ENCODE measurements around the gene ETFBKMT.

ETFBKMT gene, protein sequence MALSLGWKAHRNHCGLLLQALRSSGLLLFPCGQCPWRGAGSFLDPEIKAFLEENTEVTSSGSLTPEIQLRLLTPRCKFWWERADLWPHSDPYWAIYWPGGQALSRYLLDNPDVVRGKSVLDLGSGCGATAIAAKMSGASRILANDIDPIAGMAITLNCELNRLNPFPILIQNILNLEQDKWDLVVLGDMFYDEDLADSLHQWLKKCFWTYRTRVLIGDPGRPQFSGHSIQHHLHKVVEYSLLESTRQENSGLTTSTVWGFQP

DNA sequence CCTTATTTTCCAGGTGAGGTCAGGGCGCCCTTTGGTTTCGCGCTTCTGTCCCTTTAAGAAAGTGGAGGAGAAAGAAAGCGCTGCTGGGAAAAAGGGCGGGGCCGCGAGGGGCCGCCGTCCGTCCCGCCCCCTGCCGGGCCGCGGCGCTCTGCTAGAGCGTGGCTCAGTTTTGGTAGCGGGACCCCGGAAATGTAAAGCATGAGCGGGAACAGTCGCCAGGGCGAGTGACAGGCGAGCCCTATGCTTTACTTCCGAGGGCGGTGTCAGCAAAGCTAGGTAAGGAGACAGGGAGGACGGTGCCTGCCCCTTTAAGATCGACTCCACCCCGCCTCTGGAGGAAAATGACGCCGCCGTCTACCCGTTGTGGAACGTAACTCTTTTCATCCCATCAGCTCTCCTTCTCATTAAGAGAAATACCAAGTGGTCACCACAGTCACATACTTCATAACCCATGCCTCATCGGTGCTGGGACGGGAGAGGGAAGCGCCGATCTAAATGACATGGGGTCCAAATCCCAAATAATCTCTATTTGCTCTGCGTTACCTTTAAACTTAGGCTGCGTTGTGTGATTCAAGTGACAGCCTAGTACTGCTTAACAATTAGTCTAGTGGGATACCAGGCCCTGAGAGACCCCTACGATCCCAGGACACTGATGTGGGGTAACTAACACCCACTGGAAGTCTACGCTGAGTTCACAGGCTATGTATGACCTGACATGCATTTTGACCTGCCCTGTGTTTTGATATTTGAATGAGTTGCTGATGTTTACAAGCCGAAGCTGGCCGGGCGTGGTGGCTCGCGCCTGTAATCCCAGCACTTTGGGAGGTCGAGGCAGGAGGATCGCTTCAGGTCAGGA lies at the start of gene ETFBKMT:
ETFBKMT (plus strand) TSS at position 602 of the 856 bp plus-strand sequence. CDS start 2,266 bp downstream, outside the sequence.
- peak; percentile 99 for DNase-seq (ENCODE audit: low spot score)

DNA sequence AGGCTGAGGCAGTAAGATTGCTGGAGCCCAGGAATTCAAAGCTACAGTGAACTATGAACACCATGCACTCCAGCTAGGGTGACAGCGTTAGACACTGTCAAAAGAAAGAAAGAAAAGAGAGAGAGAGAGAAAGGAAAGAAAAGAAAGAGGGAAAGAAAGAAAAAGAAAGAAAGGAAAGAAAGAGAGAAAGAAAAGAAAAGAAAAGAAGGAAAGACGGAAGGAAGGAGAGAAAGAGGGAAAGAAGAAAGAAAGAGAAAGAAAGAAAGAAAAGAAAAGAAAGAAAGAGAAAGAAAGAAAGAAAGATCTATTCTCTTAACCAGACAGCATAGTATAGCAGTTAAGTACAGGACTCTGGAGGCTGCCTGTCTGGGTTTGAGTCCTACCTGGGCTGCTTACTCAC lies 46.7 kb upstream of the ETFBKMT start:
- DNase-seq (ENCODE audit: low spot score): no peak

DNA sequence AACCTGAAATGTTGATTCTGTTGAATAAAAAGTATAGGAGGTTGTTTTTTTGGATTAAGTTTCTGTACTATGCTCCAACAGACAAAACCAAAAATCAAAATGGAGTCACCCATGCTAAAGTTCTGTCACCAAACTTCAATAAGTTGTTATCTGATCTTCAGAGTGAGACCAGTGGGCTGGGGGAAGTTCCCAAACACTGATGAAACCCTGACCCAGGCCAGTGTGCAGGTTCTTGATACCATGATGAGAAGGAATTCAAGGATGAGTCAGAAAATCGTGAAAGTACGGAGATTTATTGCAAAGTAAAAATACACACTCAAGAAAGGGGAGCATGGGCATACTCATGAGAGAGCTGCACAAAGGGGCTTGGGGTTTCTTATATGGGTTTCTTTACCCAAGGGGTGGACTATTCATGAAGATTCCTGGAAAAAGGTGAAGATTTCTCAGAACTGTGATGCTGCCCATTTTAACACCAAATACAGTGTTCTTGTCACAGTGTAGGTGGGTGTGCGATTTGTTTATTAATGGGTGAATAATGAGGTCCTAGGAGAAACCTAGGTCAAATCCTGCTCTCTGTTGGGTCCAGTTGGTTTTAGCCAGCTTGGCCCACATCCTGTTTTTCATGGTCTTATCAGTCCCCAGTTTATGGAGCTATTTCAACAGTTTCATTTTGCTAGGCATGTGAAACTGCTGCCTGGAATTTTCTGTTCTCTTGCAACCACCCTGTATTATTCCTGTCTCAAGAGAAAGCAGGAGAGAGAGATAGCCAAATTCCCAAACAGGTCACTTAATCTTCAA lies 41.1 kb upstream of the ETFBKMT start:
- no peak for DNase-seq (ENCODE audit: low spot score)

DNA sequence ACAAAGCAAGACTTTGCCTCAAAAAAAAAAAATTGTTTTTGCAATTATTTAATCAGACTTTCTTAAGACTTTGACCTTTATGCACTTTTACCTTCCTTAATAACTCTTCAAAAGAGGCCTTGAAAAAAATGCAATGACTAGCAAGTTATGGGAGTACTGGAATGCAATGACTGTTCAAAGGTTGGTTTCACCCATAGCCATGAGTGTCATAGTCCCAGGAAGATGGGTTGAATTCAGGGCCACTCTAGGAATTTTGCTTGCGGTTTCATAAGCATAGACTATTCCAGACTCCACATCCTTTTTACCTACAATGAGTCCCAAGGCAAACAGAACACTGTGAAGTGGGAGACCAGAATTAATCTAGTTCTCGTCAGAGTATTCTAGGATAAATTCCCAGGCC lies 39.2 kb upstream of the ETFBKMT start:
- no peak for DNase-seq (ENCODE audit: low spot score)

DNA sequence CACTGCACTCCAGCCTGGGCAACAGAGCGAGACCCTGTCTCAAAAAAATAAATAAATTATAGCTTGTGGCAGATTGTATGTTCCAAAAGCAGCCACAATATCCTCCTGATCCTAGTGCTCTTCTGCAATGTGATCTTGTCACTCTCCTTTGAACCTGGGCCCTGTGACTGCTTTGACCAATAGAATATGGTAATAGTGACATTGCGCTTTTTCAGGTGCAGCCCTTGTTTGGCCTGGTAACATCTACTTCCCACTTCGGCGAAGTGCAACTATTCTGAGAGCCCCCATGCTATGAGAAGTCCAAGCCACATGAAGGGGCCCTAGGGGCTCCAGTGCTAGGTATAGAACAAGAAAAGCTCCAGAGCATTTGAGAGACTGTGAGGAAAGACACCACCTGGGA lies 37.5 kb upstream of the ETFBKMT start:
- no peak for DNase-seq (ENCODE audit: low spot score)

DNA sequence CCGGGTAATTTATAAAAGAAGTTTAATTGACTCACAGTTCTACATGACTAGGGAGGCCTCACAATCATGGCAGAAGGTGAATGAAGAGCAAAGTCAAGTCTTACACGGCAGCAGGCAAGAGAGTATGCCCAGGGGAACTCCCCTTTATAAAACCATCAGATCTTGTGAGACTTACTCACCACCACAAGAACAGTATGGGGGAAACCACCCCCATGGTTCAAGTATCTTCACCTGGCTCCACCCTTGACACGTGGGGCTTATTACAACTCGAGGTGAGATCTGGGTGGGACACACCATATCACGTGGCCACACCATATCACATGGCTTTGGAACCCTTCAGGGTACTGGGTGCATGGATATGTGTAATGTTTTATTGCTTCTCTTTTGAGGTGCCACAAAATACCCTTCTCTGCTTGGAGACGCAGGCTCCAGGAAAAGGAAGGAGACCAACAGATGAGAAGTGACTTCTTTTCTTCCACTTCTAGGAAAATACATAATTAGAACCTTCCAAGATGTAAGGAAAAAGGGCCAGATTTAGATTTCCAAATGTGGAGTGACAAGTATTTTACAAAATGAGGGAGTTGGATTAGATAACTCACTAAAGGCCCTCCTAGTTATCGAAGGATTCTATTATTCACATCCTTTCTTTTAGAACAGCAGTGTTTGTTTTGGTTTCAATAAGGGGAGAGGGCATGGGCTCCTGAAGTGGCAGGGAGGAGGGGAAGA lies 33.1 kb upstream of the ETFBKMT start:
- DNase-seq (ENCODE audit: low spot score): no peak

DNA sequence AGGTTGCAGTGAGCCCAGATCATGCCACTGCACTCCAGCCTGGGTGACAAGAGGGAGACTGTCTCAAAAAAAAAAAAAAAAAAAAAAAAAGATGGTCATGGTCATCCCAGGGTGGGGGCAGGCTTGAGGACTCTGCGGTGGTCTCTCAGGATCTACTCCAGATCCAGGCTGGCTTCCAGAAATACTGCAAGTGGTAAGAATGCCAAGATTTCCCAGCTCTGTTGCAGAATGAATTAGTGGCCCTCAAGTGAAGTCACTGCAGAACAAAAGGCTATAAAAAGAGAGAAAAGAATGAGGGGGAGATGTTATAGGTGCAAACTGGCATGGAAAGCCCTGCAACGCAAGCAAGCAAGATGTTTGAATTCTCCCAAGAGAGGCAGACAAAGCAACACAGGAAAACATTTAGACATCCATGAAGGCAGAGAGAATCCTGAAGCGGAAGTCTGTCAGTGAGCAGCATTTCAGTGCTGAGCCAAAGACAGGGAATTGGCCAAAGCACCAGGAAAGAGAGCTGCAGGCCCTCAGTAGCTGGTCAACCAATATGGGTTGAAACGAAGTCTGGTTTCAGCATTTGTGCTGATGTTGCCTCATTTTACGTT lies 31.9 kb upstream of the ETFBKMT start:
- no peak for DNase-seq (ENCODE audit: low spot score)

DNA sequence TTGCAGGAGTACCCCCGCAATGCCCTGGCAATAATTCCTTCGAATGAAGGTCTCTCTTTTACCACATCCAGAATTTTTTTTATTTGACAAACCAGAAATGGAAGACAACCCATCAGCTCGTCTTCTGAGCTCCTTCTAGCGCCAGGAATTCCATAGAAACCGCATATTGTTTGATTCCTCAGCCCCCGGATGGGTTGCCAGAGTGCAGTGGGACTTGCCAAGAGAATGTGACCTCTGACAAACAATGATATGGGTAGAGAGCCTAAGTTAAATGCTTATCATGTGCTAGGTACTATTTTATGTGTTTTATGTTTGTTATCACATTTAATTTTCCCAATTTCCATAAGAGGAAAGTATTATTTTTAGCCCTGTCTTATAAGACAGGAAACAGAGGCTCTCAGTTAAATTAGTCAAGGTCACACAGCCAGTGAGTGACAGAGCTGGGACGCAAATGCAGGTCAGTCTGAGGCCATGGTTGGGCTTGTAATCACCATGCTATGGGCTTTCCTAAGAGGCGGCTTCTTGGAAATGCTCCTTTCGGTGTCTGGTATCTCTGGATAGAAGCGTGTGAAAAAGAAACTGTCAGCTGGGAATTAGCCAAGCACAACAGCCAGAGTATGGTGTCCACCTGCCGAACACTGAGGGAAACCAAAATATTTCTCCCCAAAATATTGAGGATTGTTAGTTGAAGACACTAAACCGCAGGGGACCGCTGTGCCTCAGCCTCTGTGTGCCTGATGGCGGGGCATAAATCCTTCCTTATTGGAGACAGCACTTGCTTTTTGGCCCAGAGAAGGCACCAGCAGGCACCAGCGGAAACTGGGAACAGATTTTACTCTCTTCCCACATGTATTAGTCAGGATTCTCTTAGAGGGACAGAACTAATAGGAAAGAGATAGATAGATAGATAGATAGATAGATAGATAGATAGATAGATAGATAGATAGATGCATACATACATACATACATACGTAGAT lies 29.4 kb upstream of the ETFBKMT start:
- no peak for DNase-seq (ENCODE audit: low spot score)

DNA sequence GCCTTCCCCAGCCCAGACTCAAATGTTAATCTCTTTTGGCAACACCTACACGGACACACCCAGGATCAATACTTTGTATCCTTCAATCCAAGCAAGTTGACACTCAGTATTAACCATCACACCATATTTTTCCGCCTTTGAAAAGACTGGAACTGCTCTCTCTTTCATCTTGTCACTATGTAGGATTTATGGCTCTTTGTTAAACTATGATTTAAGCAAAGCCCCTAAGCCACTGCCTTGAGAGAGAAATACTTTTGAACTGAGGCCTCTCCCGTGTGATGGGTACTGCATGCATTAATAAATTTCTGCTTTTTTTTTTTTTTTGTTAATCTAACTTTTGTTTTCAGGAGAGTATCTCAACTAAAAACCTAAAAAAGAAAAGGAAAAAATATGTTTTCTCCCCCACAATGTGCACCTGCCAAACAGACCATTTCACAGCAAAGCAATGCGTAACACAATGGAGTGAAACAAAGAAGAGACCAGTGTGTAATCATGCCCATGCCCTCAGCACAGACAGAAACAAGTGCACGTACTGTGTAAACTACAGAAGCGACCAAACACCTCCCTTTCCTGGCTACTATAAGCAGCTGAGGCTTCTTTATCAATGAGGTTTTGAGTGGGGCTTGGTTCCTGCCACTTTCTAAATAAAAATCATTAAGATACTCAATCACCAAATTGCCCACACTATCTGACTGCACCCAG lies 28.3 kb upstream of the ETFBKMT start:
- no peak for DNase-seq (ENCODE audit: low spot score)

DNA sequence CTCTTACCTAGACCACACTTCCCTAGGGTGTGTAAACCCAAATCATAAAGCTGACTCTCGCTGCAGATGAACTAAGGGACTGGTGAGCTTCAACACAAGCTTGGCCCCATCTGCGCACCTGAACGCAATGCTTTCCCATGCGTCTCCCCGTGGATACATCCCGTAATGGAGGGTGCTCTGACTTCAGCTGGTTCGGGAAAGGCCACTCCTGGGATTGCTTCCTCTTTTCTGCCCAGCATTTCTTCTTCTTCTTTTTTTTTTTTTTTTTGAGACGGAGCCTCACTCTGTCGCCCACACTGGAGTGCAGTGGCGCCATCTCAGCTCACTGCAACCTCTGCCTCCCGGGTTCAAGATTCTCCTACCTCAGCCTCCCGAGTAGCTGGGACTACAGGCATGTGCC lies 27.7 kb upstream of the ETFBKMT start:
- DNase-seq (ENCODE audit: low spot score): no peak

DNA sequence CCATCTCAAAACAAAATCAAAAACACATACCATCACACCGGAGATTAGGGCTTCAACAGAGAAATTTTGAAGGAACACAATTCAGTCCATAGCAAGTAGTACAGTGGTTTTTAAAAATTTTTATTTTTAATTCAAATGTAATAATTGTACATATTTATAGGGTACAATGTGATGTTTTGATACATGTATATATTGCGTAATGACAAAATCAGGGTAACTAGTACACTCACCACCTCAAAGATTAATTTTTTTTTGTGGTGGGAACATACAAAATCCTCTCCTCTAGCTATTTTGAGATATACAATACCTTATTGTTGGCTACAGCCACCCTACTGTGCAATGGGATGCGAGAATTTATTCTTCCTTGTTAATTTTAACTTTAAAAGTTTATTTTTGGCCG lies 26.0 kb upstream of the ETFBKMT start:
- DNase-seq (ENCODE audit: low spot score): no peak

DNA sequence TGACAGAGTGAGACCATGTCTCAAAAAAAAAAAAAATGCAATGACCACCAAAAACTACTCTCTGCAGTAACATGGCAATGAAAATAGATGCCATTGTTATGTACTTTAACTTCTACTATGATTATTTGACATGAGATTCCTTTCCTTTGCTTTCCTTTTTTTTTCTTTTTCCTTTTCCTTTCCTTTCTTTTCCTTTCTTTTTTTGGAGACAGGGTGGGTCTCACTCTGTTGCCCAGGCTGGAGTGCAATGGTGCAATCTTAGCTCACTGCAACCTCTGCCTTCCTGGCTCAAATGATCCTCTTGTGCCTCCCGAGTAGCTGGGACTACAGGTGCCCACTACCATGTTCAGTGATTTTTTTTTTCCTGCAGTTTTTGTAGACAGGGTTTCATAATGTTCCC lies 24.9 kb upstream of the ETFBKMT start:
- DNase-seq (ENCODE audit: low spot score): no peak

DNA sequence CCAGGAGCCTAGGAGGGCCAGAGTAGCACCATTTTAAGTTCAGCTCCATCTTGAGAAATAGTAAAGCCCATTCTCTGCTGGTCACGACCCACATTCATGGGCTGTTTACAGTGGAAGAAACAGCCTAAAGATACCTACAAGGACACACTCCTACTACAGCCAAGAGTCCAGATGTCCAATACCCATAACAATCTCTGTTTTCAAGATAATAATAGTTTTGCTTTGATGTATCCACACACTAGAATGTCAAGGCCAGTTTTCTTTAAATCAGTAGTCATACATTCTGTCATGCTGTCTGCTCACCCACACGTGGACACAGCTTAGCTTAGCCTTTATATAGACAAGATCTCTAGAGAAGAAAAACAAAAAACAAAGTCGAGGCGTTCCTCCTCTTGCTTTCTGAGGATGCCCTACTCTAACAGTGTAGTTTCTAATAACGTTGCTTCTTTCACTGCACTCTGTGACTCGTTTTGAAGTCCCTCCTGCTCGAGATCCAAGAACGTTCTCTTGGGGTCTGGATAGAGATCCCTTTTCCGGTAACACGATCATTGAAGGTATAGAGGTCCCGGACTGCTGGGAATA lies 17.9 kb upstream of the ETFBKMT start:
- no peak for DNase-seq (ENCODE audit: low spot score)

DNA sequence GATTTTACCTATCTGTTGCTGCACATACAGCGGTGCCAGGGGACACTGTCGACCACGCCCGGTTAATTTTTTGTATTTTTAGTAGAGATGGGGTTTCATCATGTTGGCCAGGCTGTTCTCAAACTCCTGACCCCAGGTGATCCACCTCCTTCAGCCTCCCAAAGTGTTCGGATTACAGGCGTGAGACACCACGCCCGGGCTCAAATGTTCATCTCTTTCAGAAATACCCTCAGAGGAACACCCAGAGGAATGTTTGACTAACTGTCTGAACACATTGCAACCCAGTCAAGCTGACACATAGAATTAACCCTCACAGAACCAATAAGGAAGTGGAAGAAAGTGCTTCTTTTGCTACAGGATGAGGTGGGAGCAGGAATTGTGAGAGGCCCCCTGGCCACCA lies 15.0 kb upstream of the ETFBKMT start:
- DNase-seq (ENCODE audit: low spot score): no peak

DNA sequence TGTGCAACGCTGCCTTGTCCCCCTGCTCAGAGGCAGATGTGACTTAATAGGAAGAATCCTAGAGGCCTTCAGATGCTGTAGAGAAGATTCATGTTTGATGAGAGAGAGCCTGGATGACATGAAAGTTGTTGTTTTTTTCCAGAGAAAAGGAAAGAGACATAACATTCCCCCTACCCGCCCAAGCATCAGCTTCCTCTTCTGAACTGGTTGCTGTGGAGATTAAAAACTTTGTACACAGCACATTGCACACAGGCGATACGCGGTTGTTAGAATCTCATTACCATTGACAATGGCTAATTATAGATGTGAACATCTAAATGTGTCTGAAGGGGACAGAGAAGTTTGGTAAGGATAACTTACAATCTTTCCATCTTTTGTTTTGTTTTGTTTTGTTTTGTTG lies 13.6 kb upstream of the ETFBKMT start:
- DNase-seq (ENCODE audit: low spot score): peak; percentile 32

DNA sequence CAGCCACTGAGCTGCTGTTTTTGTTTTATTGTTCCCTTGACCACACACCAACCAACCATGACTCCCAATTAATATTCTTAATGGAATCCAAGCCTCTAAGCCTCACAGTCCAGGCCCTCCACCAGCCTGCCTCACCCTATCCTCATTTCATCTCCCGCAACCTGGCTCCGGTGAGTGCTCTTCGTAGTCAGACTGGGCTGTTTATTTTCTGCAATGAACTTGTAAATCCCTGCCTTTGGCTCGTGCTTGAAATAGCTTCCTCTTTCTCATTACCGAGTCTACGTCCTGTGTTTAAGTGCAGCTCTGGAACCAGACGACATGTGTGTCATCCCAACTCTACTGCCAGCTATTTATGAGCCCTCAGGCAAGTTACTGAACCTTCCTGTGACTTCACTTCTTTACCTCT lies 12.4 kb upstream of the ETFBKMT start:
- DNase-seq (ENCODE audit: low spot score): no peak

DNA sequence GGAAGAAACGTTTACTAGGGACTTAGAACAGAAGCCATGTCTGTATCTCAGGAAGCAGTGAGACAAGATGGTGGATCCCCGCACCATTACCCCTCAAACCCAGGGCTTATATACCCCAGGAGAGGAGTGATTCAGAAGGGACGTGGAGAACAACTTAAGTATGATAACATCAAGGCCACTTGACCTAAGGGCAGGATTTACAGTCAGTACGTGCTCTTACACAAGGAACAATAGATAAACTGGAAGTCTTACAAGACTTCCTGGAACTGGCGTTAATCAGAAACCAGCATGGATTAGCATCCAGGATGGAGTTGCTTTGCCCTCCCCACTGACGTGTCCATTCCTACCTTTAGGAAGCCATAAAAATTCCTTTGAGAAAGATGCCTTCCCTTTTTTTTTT lies 8.6 kb upstream of the ETFBKMT start:
- no peak for DNase-seq (ENCODE audit: low spot score)

DNA sequence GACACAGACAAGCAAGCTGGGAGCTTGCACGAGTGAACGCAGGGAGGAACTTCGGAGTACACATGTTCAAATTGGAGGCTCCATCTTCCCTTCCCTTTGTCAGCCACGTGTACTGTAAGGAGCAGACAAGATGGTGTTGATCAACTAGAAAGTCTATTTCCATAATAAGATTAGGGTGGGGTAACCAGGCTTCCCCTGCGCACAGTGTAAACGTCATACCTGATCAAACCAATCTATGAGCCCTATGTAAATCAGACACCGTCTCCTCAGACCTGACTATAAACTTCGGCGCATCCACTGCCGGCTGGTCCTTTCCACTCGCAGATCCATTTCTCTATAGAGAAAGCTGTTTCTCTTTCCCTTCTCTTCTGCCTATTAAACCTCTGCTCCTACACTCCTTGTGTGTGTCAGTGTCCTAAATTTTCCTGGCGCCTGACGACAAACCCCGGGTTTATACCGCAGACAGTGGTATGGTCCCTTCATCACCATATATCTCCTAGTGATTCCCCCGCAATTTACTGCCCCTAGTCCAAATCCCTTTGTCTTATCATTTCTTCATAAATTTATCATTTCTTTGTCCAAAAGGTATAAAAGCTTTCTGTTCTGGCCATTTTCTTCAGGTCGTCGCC lies 7.5 kb upstream of the ETFBKMT start:
- no peak for DNase-seq (ENCODE audit: low spot score)

DNA sequence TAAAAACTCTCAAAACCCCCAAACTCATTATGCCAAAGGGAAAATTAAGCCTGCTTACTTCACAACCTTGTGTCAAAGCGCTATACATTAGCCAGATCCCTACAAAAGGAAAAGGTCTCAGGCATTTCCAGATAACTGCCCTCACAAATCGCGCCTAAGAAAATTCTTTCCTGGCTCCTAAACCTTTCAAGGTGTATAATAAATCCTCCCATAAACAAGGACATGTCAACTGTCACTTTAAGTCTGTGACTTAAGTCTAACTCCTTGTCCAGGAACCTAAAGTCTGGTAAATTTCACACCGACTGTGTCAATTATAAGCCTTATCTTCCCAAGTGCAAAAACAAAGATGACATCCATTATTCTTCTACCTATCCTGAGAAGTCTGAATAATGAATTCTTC lies 4.3 kb upstream of the ETFBKMT start:
- no peak for DNase-seq (ENCODE audit: low spot score)
